Thoracic aorta (tissue), 2 donors: ENCODE data around the gene ATP4A. TPM values are rescaled to one million over a fixed set of nuclear protein-coding genes. Genes with fewer than 3 reads are reported as not detected.

Source experiments
- ATAC-seq: fragments of 150-250 bp; one replicate; pipeline ENCODE4 v1.8.0; 2017; ENCODE audit warnings: low read depth; ENCODE audit not compliant: insufficient number of reproducible peaks, low FRiP score
- DNase-seq: peaks from one replicate; pipeline ENCODE4 v3.0.0-alpha.2; 2020; ENCODE audit warnings: low spot score
- H3K27ac ChIP-seq, 2 donors: fragments of 200-600 bp; sonication (generic); 1 replicate in 1 of 2; 2 replicates in 1 of 2; pipeline ENCODE4 v1.5.1; 2016; ENCODE audit warnings: mild to moderate bottlenecking in 2 of 2, moderate library complexity in 2 of 2
- H3K27me3 ChIP-seq: fragments of 200-600 bp; sonication (generic); replicated peaks from 2 replicates; pipeline ENCODE4 v1.6.0; 2016; ENCODE audit warnings: mild to moderate bottlenecking; ENCODE audit not compliant: insufficient read depth
- H3K36me3 ChIP-seq: fragments of 200-600 bp; sonication (generic); one replicate; pipeline ENCODE4 v1.5.1; 2016
- H3K4me1 ChIP-seq, 2 donors: fragments of 200-600 bp; sonication (generic); 1 replicate in 1 of 2; 2 replicates in 1 of 2; pipeline versions ENCODE4 v1.5.1 to v1.6.0; 2016; ENCODE audit warnings: low read depth in 2 of 2, mild to moderate bottlenecking in 1 of 2; ENCODE audit not compliant: control insufficient read depth in 1 of 2
- H3K4me3 ChIP-seq: fragments of 200-600 bp; sonication (generic); 2 replicates; pipeline ENCODE4 v1.5.1; 2016; ENCODE audit warnings: mild to moderate bottlenecking
- H3K9me3 ChIP-seq: fragments of 200-600 bp; sonication (generic); 2 replicates; pipeline ENCODE4 v1.5.1; 2016
- CTCF ChIP-seq: fragments of 200-600 bp; sonication (generic); IDR thresholded peaks from one replicate; pipeline ENCODE4 v1.5.1; 2019; ENCODE audit warnings: antibody characterized with exemption
- total RNA-seq, 2 donors: library from RNA; depleted of rRNA; stranded (reverse); fragments of >200 nt; gene quantifications; one replicate each; pipeline versions ENCODE4 v1.1.0 to v1.2.3, GENCODE V29; 2016

The ATP4A gene
- total RNA-seq, 2 donors from 2014 or later, result 0.35 TPM; not detected in 1

GRCh38 chr19:35578707-35579106 is 15.2 kb upstream of the ATP4A start:
- no peak for ATAC-seq
- no peaks in the 10 kb centered on the region for H3K27me3 ChIP-seq
- no peak for TF ChIP-seq CTCF
- H3K4me1 ChIP-seq, result no peaks in the 10 kb centered on the region
- H3K27ac ChIP-seq, result no peak overlapping the region
- peaks cover 19% of the 10 kb centered on the region for H3K9me3 ChIP-seq
- no peak overlapping the region for H3K4me3 ChIP-seq
- no peaks in the 10 kb centered on the region for H3K36me3 ChIP-seq
- DNase-seq, result no peak

DNA sequence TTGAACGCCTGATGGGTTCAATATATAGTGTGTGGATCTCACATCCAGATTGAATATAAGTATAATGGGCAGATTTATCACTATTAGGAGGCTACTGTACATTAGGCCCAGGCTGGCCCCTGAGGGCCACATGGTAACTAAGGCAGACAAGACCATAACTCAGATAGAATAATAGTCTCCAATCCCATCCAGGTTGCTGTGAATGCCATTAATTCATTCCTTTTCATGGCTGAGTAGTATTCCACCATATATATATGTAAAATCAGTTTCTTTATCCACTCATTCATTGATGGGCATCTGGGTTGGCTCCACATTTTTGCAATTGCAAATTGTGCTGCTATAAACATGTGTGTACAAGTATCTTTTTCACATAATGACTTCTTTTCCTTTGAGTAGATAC is 14.5 kb upstream of the ATP4A start:
- ATAC-seq (no peak), DNase-seq (no peak)
- peaks cover 19% of the 10 kb centered on the region for H3K9me3 ChIP-seq
- no peaks in the 10 kb centered on the region for H3K36me3 ChIP-seq
- no peaks in the 10 kb centered on the region for H3K27me3 ChIP-seq
- no peak for TF ChIP-seq CTCF
- no peak overlapping the region for H3K4me3 ChIP-seq
- H3K27ac ChIP-seq, result no peak overlapping the region
- no peaks in the 10 kb centered on the region for H3K4me1 ChIP-seq

DNA sequence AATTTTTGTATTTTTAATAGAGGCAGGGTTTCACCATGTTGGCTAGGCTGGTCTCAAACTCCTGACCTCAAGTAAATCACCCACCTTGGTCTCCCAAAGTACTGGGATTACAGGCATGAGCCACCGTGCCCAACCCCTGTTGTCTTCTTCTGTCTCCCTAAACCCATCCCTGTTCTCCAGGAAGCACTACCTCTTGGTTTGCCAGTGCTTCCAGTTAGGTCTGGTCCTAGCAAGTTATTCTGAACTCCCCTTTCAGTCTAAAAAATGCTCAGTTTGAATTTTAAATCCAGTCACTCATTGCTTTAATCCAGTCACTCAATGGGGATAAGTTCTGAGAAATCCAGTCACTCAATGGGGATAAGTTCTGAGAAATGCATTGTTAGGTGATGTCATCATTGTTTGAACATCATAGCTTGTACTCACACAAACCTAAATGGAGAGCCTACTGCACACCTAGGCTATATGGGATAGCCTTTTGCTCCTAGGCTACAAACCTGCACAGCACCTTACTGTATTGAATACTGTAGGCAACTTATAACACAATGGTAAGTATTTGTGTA is 8.0 kb upstream of the ATP4A start:
- no peak overlapping the region for H3K4me3 ChIP-seq
- H3K9me3 ChIP-seq, result peaks cover 11% of the 10 kb centered on the region
- no peak overlapping the region for H3K27ac ChIP-seq
- H3K27me3 ChIP-seq, result no peaks in the 10 kb centered on the region
- H3K4me1 ChIP-seq, result no peaks in the 10 kb centered on the region
- no peaks in the 10 kb centered on the region for H3K36me3 ChIP-seq
- ATAC-seq (no peak), DNase-seq (no peak)
- no peak for TF ChIP-seq CTCF

- Histone ChIP-seq H3K4me3 (no peak overlapping the region), H3K27me3 (no peaks in the 10 kb centered on the region), H3K9me3 (no peaks in the 10 kb centered on the region), H3K27ac (no peak overlapping the region), H3K36me3 (no peaks in the 10 kb centered on the region), H3K4me1 (no peaks in the 10 kb centered on the region)
- ATAC-seq (no peak), DNase-seq (no peak)
- no peak for TF ChIP-seq CTCF
Measured at GRCh38 chr19:35569281-35569781, 5.9 kb upstream of the ATP4A start.

GRCh38 chr19:35566738-35567137 is 3.3 kb upstream of the ATP4A start:
- no peak for DNase-seq
- Histone ChIP-seq H3K36me3 (no peaks in the 10 kb centered on the region), H3K9me3 (no peaks in the 10 kb centered on the region), H3K27ac (no peak overlapping the region), H3K4me3 (no peak overlapping the region), H3K27me3 (no peaks in the 10 kb centered on the region), H3K4me1 (no peaks in the 10 kb centered on the region)
- ATAC-seq, result no peak
- TF ChIP-seq CTCF, result no peak
